Glutamatergic neuron (in vitro differentiated cells): Measurements from ENCODE around the gene ROBO4. TPM values are rescaled to one million over a fixed set of nuclear protein-coding genes. Genes with fewer than 3 reads are reported as not detected.

Experiments used
- total RNA-seq: library from RNA; stranded (reverse); fragmentation: NEBNext Ultra II Directional; extraction: Animal tissue kit (Norgen Biotek cat#: 25700); gene quantifications from one replicate; pipeline ENCODE4 v1.2.1, GENCODE V29; 2021; ENCODE audit not compliant: unreplicated experiment

ROBO4 gene
- total RNA-seq, 1 donor from 2014 or later, result not detected

Other genes with a start within 250 kb of the ROBO4 start
- gene SIAE, start 224.1 kb downstream of the ROBO4 start, total RNA-seq, result 4.5 TPM
- gene SPA17, start 224.0 kb downstream of the ROBO4 start, total RNA-seq, result 4.6 TPM
- gene NRGN, start 157.9 kb downstream of the ROBO4 start, total RNA-seq, result 28.9 TPM
- gene VSIG2, start 145.6 kb downstream of the ROBO4 start, total RNA-seq, result not detected
- gene ESAM, start 135.6 kb downstream of the ROBO4 start, total RNA-seq, result 0.54 TPM
- 22.8 TPM for gene MSANTD2, start 97.5 kb downstream of the ROBO4 start, total RNA-seq
- gene ROBO3, start 32.4 kb downstream of the ROBO4 start, total RNA-seq, result 5.9 TPM
- gene HEPN1, start 21.4 kb upstream of the ROBO4 start, total RNA-seq, result not detected
- not detected for gene HEPACAM, start 38.2 kb upstream of the ROBO4 start, total RNA-seq
- 2.8 TPM for gene CCDC15, start 56.3 kb upstream of the ROBO4 start, total RNA-seq
- 0.74 TPM for gene SLC37A2, start 165.4 kb upstream of the ROBO4 start, total RNA-seq
- 15.8 TPM for gene TMEM218, start 213.8 kb upstream of the ROBO4 start, total RNA-seq